ENCODE measurements around the gene LHFPL3. TPM values are rescaled to one million over a fixed set of nuclear protein-coding genes. Genes with fewer than 3 reads are reported as not detected.

The LHFPL3 gene
- total and polyA plus RNA-seq, 2 of the 13 experiments (the other 11 are each of a cell fraction or from before 2014, with no cell fraction given): not detected

DNA sequence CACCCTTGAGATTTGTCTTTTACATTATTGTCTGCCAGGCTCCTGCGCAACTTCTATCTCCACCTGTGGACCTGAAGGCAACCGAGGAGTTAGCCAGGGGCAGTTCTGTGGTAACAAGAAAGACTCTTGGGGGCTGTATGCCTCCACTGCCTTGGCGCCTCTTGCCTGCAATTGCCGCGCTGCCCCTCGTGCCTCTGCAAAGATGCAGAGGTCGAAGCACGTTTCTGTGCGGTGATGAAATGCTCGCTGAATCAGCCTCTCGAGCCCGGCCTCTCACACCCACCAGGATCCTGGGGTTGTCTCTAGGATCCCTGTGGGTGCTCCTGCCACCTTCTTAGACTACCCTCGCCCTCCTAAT lies 486 bp upstream of the LHFPL3 start:
- H3K4me2 ChIP-seq (ENCODE audit: low read depth, low read length): no peak overlapping the region
- WGBS (ENCODE audit: low lambda C conversion rate): 16% methylated on average over 11 of the region's 13 CpGs
- no peak for ATAC-seq
- H3K36me3 ChIP-seq (replicated peaks in 1 of 2; ENCODE audit: control insufficient read depth in 1 of 2, insufficient read depth in 2 of 2, low read length in 2 of 2): no peaks in the 10 kb centered on the region
- peaks cover 3 to 41% of the 10 kb centered on the region in 2 experiments for H3K27me3 ChIP-seq (ENCODE audit: control insufficient read depth in 1 of 2, insufficient read depth in 2 of 2, low read length in 2 of 2)
- BruUV-seq (replicated peaks): no TSS peak
- no peak for DNase-seq (ENCODE audit: low spot score)
- no peak overlapping the region for H3K9ac ChIP-seq (ENCODE audit: insufficient read depth, low read depth, low read length)
- ChIA-PET POLR2A (no interaction called here), CTCF (ENCODE audit: low intra/inter-chr PET ratio, low total read pairs) (no interaction called here)
- no peaks in the 10 kb centered on the region for H4K20me1 ChIP-seq (ENCODE audit: insufficient read depth, low read length)
- no peak for FAIRE-seq
- intact Hi-C loops (cut with micrococcal nuclease; ENCODE audit: unreplicated experiment): no loop called here
- H2AFZ ChIP-seq (ENCODE audit: low read length): no peak overlapping the region
- no peaks in the 10 kb centered on the region for H3K79me2 ChIP-seq (ENCODE audit: insufficient read depth, low read length)
- in situ Hi-C loops (cut with HindIII; ENCODE audit: extremely low pct_ligation_motif_present, low pct_unique_long_range_greater_than_20kb): loop anchor here (25.0 kb wide), 1 partner anchor 509 kb away; no protein-coding TSS in a partner anchor
- H3K27ac ChIP-seq (ENCODE audit: extremely low read length, insufficient read depth, low read length): no peak overlapping the region
- no peak for TF ChIP-seq ZNF143 (CRISPR knock-in tag; IDR thresholded peaks at IDR 0.05)
- TF ChIP-seq NAIF1 (CRISPR knock-in tag; IDR thresholded peaks at IDR 0.05; ENCODE audit: borderline replicate concordance): no peak
- TF ChIP-seq ZNF530 (CRISPR knock-in tag; IDR thresholded peaks at IDR 0.05; ENCODE audit: low read depth): no peak
- TF ChIP-seq SOX13 (IDR thresholded peaks at IDR 0.05): no peak
- no peak for TF ChIP-seq SOX13 (CRISPR knock-in tag; conservative IDR thresholded peaks at IDR 0.05 in 1 of 2, IDR thresholded peaks at IDR 0.05 in 1 of 2)
- TF ChIP-seq, protein P1, sequence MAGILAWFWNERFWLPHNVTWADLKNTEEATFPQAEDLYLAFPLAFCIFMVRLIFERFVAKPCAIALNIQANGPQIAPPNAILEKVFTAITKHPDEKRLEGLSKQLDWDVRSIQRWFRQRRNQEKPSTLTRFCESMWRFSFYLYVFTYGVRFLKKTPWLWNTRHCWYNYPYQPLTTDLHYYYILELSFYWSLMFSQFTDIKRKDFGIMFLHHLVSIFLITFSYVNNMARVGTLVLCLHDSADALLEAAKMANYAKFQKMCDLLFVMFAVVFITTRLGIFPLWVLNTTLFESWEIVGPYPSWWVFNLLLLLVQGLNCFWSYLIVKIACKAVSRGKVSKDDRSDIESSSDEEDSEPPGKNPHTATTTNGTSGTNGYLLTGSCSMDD (CRISPR knock-in tag; IDR thresholded peaks at IDR 0.05): no peak
- TF ChIP-seq FIP1L1 (IDR thresholded peaks at IDR 0.05; ENCODE audit: borderline replicate concordance, insufficient read depth, low read depth, low read length): no peak
- no peak for TF ChIP-seq ZC3H4 (CRISPR knock-in tag; IDR thresholded peaks at IDR 0.05; ENCODE audit: borderline replicate concordance)
- TF ChIP-seq ZNF652 (CRISPR knock-in tag; IDR thresholded peaks at IDR 0.05; ENCODE audit: borderline replicate concordance, low read depth): no peak
- TF ChIP-seq MED8 (CRISPR knock-in tag; IDR thresholded peaks at IDR 0.05; ENCODE audit: insufficient replicate concordance): no peak
- TF ChIP-seq REPIN1 (CRISPR knock-in tag; IDR thresholded peaks at IDR 0.05; ENCODE audit: borderline replicate concordance, low read depth): no peak
- TF ChIP-seq, protein P2, sequence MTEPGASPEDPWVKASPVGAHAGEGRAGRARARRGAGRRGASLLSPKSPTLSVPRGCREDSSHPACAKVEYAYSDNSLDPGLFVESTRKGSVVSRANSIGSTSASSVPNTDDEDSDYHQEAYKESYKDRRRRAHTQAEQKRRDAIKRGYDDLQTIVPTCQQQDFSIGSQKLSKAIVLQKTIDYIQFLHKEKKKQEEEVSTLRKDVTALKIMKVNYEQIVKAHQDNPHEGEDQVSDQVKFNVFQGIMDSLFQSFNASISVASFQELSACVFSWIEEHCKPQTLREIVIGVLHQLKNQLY (CRISPR knock-in tag; IDR thresholded peaks at IDR 0.05): no peak
- no peak for TF ChIP-seq POLR2A (IDR thresholded peaks at IDR 0.05; ENCODE audit: insufficient read depth in 1 of 2, low read depth in 2 of 2, low read length in 2 of 2)
- TF ChIP-seq NR2F6 (IDR thresholded peaks at IDR 0.05): no peak
- TF ChIP-seq NR2F6 (CRISPR knock-in tag; IDR thresholded peaks at IDR 0.05): no peak
- TF ChIP-seq ZNF619 (CRISPR knock-in tag; IDR thresholded peaks at IDR 0.05): no peak
- TF ChIP-seq NFRKB (IDR thresholded peaks at IDR 0.05): no peak
- TF ChIP-seq, protein P3, sequence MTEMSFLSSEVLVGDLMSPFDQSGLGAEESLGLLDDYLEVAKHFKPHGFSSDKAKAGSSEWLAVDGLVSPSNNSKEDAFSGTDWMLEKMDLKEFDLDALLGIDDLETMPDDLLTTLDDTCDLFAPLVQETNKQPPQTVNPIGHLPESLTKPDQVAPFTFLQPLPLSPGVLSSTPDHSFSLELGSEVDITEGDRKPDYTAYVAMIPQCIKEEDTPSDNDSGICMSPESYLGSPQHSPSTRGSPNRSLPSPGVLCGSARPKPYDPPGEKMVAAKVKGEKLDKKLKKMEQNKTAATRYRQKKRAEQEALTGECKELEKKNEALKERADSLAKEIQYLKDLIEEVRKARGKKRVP (CRISPR knock-in tag; IDR thresholded peaks at IDR 0.05): no peak
- TF ChIP-seq IKZF1 (IDR thresholded peaks at IDR 0.05): no peak
- no peak for TF ChIP-seq NR2F1 (CRISPR knock-in tag; IDR thresholded peaks at IDR 0.05)
- H3K9me3 ChIP-seq (ENCODE audit: low read length): no peaks in the 10 kb centered on the region
- H3K4me1 ChIP-seq (ENCODE audit: insufficient read depth, low read length): no peaks in the 10 kb centered on the region
- no peak overlapping the region for H3K4me3 ChIP-seq (replicated peaks in 1 of 3; ENCODE audit: insufficient read depth in 1 of 3, low read depth in 2 of 3, low read length in 3 of 3)
